ENCODE measurements around the gene HPCA. TPM values are rescaled to one million over a fixed set of nuclear protein-coding genes. Genes with fewer than 3 reads are reported as not detected.

The HPCA gene
- total RNA-seq, 1 experiment from 2014 or later, result 1.2 TPM

DNA sequence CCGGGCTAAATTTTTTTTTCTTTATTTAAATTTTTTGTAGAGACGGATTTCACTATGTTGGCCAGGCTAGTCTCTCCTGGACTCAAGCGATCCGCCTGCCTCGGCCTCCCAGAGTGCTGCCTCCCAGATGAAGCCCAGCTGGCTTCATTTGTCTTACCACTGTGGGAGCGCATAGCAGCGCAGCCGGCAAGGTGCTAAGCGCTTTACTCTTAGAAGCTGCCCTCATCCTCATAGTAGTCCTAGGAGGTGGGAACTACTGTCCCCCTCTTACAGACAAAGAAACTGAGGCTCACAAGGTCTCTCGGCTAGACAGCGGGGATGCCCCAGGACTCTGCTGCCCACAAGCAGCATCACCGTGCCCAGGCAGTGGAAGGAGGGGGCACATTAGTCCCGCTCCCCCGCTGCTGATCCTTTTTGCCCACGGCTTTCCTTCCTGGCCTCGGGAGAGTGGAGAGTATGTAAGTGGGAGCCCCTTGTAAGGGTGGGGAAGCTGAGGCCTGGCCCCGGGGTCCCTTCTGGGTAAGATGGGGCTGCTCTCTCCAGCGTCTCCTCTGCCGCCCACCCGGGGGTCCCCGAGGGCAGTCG is 14.2 kb downstream of the HPCA start:
- H2AK5ac ChIP-seq (ENCODE audit: insufficient read length, low read length), result no peak overlapping the region
- H3K23ac ChIP-seq (ENCODE audit: insufficient read length, low read depth, low read length), result no peak overlapping the region
- no CpG with 5 or more reads among the region's 22 CpGs for WGBS (ENCODE audit: extremely low coverage, insufficient read length, low lambda C conversion rate)
- H3K4me2 ChIP-seq (ENCODE audit: insufficient read depth, insufficient read length, low read length), result peak overlapping the region; percentile 36
- no peaks in the 10 kb centered on the region; a peak in 1 of 5 replicates for H3K9me3 Mint-ChIP-seq
- H2BK12ac ChIP-seq (ENCODE audit: insufficient read length, low read depth, low read length), result no peak overlapping the region
- no peaks in the 10 kb centered on the region for H3K4me1 ChIP-seq (ENCODE audit: insufficient read depth, low read length)
- H2AFZ ChIP-seq (ENCODE audit: low read length), result no peak overlapping the region
- peaks cover 87% of the 10 kb centered on the region for H3K27me3 Mint-ChIP-seq (ENCODE audit: low read depth)
- no peak overlapping the region for H4K5ac ChIP-seq (ENCODE audit: insufficient read length, low read depth, low read length)
- H3K56ac ChIP-seq (ENCODE audit: insufficient read length, low read depth, low read length), result no peak overlapping the region
- no peak overlapping the region for H3K18ac ChIP-seq (ENCODE audit: insufficient read length, low read depth, low read length)
- DNase-seq, result no peak
- H3T11ph ChIP-seq (ENCODE audit: low read length), result no peak overlapping the region
- no peak overlapping the region for H4K8ac ChIP-seq (replicated peaks; ENCODE audit: insufficient read length, low read depth, low read length)
- H3K14ac ChIP-seq (ENCODE audit: insufficient read depth, low read length), result no peak overlapping the region; the same call in 1 of the 2 replicates
- no peaks in the 10 kb centered on the region for H3K79me2 ChIP-seq (ENCODE audit: insufficient read depth, low read length)
- H3K4me1 Mint-ChIP-seq, result peaks cover 15 to 24% of the 10 kb centered on the region in 2 experiments
- no peak overlapping the region for H2BK15ac ChIP-seq (ENCODE audit: low read depth, low read length)
- no peaks in the 10 kb centered on the region for H3K9me3 ChIP-seq (ENCODE audit: control insufficient read depth, low read depth, low read length)
- no peaks in the 10 kb centered on the region for H3K79me1 ChIP-seq (ENCODE audit: insufficient read depth, low read depth, low read length, poor library complexity, severe bottlenecking)
- no peak overlapping the region for H2BK20ac ChIP-seq (ENCODE audit: low read depth, low read length, poor library complexity, severe bottlenecking)
- no peak overlapping the region for H2BK120ac ChIP-seq (ENCODE audit: low read depth, low read length, poor library complexity, severe bottlenecking)
- TF ChIP-seq, protein P1, sequence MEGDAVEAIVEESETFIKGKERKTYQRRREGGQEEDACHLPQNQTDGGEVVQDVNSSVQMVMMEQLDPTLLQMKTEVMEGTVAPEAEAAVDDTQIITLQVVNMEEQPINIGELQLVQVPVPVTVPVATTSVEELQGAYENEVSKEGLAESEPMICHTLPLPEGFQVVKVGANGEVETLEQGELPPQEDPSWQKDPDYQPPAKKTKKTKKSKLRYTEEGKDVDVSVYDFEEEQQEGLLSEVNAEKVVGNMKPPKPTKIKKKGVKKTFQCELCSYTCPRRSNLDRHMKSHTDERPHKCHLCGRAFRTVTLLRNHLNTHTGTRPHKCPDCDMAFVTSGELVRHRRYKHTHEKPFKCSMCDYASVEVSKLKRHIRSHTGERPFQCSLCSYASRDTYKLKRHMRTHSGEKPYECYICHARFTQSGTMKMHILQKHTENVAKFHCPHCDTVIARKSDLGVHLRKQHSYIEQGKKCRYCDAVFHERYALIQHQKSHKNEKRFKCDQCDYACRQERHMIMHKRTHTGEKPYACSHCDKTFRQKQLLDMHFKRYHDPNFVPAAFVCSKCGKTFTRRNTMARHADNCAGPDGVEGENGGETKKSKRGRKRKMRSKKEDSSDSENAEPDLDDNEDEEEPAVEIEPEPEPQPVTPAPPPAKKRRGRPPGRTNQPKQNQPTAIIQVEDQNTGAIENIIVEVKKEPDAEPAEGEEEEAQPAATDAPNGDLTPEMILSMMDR (conservative IDR thresholded peaks at IDR 0.05), result no peak
- H4K20me1 ChIP-seq (ENCODE audit: control insufficient read depth, insufficient read depth, insufficient read length), result no peaks in the 10 kb centered on the region
- no peak overlapping the region for H3K27ac Mint-ChIP-seq
- H4K91ac ChIP-seq (ENCODE audit: insufficient read length, low read depth, low read length), result no peak overlapping the region
- H3K23me2 ChIP-seq (ENCODE audit: insufficient read length, low read depth, low read length, poor library complexity, severe bottlenecking), result peaks cover 8% of the 10 kb centered on the region
- H3K4me3 Mint-ChIP-seq, result peak overlapping the region; percentile 61 to 80
- H2BK5ac ChIP-seq (ENCODE audit: insufficient read length, low read length), result no peak overlapping the region
- no peak overlapping the region for H3K9ac ChIP-seq (ENCODE audit: extremely low read depth, insufficient read length, low read length)
- H3K4ac ChIP-seq (ENCODE audit: low read depth, low read length), result no peak overlapping the region
- H3K27me3 ChIP-seq (ENCODE audit: insufficient read depth, low read length), result peaks cover 22% of the 10 kb centered on the region; the same call in 1 of the 2 replicates
- H3K27ac ChIP-seq (ENCODE audit: insufficient read length, low read depth, low read length), result no peak overlapping the region
- H3K36me3 Mint-ChIP-seq (ENCODE audit: insufficient read depth in 1 of 3, low read depth in 3 of 3), result peaks cover 0 to 4% (median 0%) of the 10 kb centered on the region in 3 experiments; a peak in 1 of 7 replicates
